Measurements from ENCODE around the gene ARHGAP35.

GRCh38 chr19:46847528-46847927 lies 13.3 kb upstream of the ARHGAP35 start:
- TF ChIP-seq CTCF (IDR thresholded peaks at IDR 0.05) = no peak
- no peak for TF ChIP-seq POLR2AphosphoS5 (IDR thresholded peaks at IDR 0.05; ENCODE audit: low read depth, low read length)
- no peak for TF ChIP-seq REST (IDR thresholded peaks at IDR 0.05; ENCODE audit: insufficient read depth in 1 of 2, low read depth in 2 of 2, low read length in 1 of 2)
- TF ChIP-seq SIN3A (IDR thresholded peaks at IDR 0.05; ENCODE audit: borderline replicate concordance, insufficient read depth, low read depth, low read length) = no peak
- TF ChIP-seq TCF7L2 (IDR thresholded peaks at IDR 0.05; ENCODE audit: low read depth, low read length) = no peak
